H1 (cell line): ENCODE measurements around the gene ADA. TPM values are rescaled to one million over a fixed set of nuclear protein-coding genes. Genes with fewer than 3 reads are reported as not detected.
A peak's percentile ranks its signal among the peaks of the same experiment; 100 is the strongest.

Experiments
- CTCF ChIA-PET: fragments of 300-600 bp; sonication (Branson Sonifier 250); formaldehyde crosslinking; loops from one replicate; lab custom pipeline; 2021; ENCODE audit not compliant: partially characterized antibody; lab: Charles Lee
- POLR2A ChIA-PET: fragments of 300-600 bp; sonication (Branson Sonifier 250); formaldehyde crosslinking; loops from one replicate; lab custom pipeline; 2021; ENCODE audit warnings: inconsistent platforms; ENCODE audit not compliant: partially characterized antibody; lab: Charles Lee
- DNase-seq, 2 experiments: peaks; one replicate each; pipeline versions ENCODE4 v3.0.0 to v3.0.0-alpha.2; 2010 to 2022; ENCODE audit warnings: low spot score in 2 of 2, low read depth in 1 of 2, mixed read lengths in 1 of 2
- FAIRE-seq: peaks from 2 replicates; lab custom pipeline; 2011; peaks lifted over from hg19 to GRCh38; lab: Jason Lieb, UNC
- H2AFZ ChIP-seq: 2 replicates; pipeline ENCODE4 v1.8.1; 2012; ENCODE audit warnings: low read length, inconsistent platforms
- H2AK5ac ChIP-seq: 2 replicates; pipeline ENCODE4 v1.6.1; 2013; ENCODE audit warnings: low read depth, low read length
- H2BK120ac ChIP-seq: replicated peaks from 2 replicates; pipeline ENCODE3; 2013; ENCODE audit warnings: low read depth, low read length, inconsistent platforms
- H2BK12ac ChIP-seq: 2 replicates; pipeline ENCODE4 v1.6.1; 2013; ENCODE audit warnings: low read depth, low read length
- H2BK15ac ChIP-seq: 2 replicates; pipeline ENCODE4 v1.6.1; 2013; ENCODE audit warnings: low read length
- H2BK20ac ChIP-seq: 2 replicates; pipeline ENCODE4 v1.6.1; 2013; ENCODE audit warnings: low read length
- H2BK5ac ChIP-seq: 2 replicates; pipeline ENCODE4 v1.6.1; 2013; ENCODE audit warnings: low read depth, low read length
- H3K14ac ChIP-seq: 2 replicates; pipeline ENCODE4 v1.6.1; 2013; ENCODE audit warnings: inconsistent platforms; ENCODE audit not compliant: insufficient read length
- H3K18ac ChIP-seq: 2 replicates; pipeline ENCODE4 v1.6.1; 2013; ENCODE audit warnings: low read length; ENCODE audit errors: extremely low read depth
- H3K23ac ChIP-seq: 2 replicates; pipeline ENCODE4 v1.6.1; 2013; ENCODE audit warnings: inconsistent platforms; ENCODE audit not compliant: insufficient read length
- H3K23me2 ChIP-seq: 2 replicates; pipeline ENCODE4 v1.6.1; 2013; ENCODE audit warnings: low read depth, low read length
- H3K27ac ChIP-seq: 2 replicates; pipeline ENCODE4 v1.6.1; 2011; ENCODE audit warnings: low read depth, low read length, inconsistent platforms
- H3K27me3 ChIP-seq, 4 experiments: replicated peaks in 1 of 4; 1 replicate in 1 of 4; 2 replicates in 3 of 4; pipeline versions ENCODE4 v1.6.1 to v1.8.1; 2011 to 2013; ENCODE audit warnings: low read length in 3 of 4, mild to moderate bottlenecking in 3 of 4, inconsistent platforms in 2 of 4, mixed read lengths in 2 of 4, moderate library complexity in 1 of 4; ENCODE audit not compliant: control insufficient read depth in 3 of 4, insufficient read depth in 3 of 4; ENCODE audit errors: extremely low read depth in 1 of 4
- H3K36me3 ChIP-seq, 4 experiments: 2 replicates each; pipeline versions ENCODE4 v1.6.1 to v1.8.1; 2011 to 2013; ENCODE audit warnings: mild to moderate bottlenecking in 4 of 4, low read length in 3 of 4, moderate library complexity in 2 of 4, control low read depth in 1 of 4, inconsistent platforms in 1 of 4; ENCODE audit not compliant: insufficient read depth in 4 of 4, control insufficient read depth in 2 of 4
- H3K4ac ChIP-seq: replicated peaks from 2 replicates; pipeline ENCODE3; 2013; ENCODE audit warnings: low read length, low read depth, mixed read lengths, inconsistent platforms; ENCODE audit not compliant: insufficient read length
- H3K4me1 ChIP-seq, 4 experiments: replicated peaks in 1 of 4; 1 replicate in 1 of 4; 2 replicates in 3 of 4; pipeline versions ENCODE4 v1.6.1 to v1.8.1; 2011 to 2013; ENCODE audit warnings: low read length in 3 of 4, inconsistent platforms in 2 of 4, mixed read lengths in 1 of 4; ENCODE audit not compliant: insufficient read depth in 4 of 4, control insufficient read depth in 3 of 4
- H3K4me2 ChIP-seq, 2 experiments: 2 replicates each; pipeline versions ENCODE4 v1.6.1 to v1.8.1; 2011 to 2013; ENCODE audit warnings: low read depth in 2 of 2, low read length in 2 of 2, control low read depth in 1 of 2, inconsistent platforms in 1 of 2, mild to moderate bottlenecking in 1 of 2; ENCODE audit not compliant: insufficient read depth in 1 of 2
- H3K4me3 ChIP-seq, 4 experiments: fragments of 200-600, 300-600 bp in 1 of 4; sonication (generic), shearing (Covaris generic), sonication (Bioruptor Twin) in 1 of 4; 2 replicates each; pipeline versions ENCODE4 v1.5.1 to v1.8.1; 2011 to 2016; ENCODE audit warnings: low read length in 4 of 4, low read depth in 3 of 4, control low read depth in 2 of 4, inconsistent platforms in 2 of 4, mild to moderate bottlenecking in 2 of 4, mixed read lengths in 1 of 4, moderate library complexity in 1 of 4; ENCODE audit not compliant: insufficient read depth in 2 of 4; ENCODE audit errors: extremely low read depth in 1 of 4
- H3K56ac ChIP-seq: replicated peaks from 2 replicates; pipeline ENCODE3; 2013; ENCODE audit warnings: low read depth, mild to moderate bottlenecking, mixed read lengths, low read length, inconsistent platforms; ENCODE audit not compliant: insufficient read length
- H3K79me1 ChIP-seq: 2 replicates; pipeline ENCODE4 v1.6.1; 2013; ENCODE audit warnings: low read depth, low read length, control low read depth
- H3K79me2 ChIP-seq, 2 experiments: 2 replicates each; pipeline versions ENCODE4 v1.6.1 to v1.8.1; 2012 to 2013; ENCODE audit warnings: low read length in 2 of 2, mild to moderate bottlenecking in 2 of 2, inconsistent platforms in 1 of 2; ENCODE audit not compliant: insufficient read depth in 2 of 2, control insufficient read depth in 1 of 2
- H3K9ac ChIP-seq, 4 experiments: replicated peaks in 1 of 4; 1 replicate in 1 of 4; 2 replicates in 3 of 4; pipeline versions ENCODE4 v1.6.1 to v1.8.1; 2011 to 2013; ENCODE audit warnings: low read depth in 3 of 4, low read length in 3 of 4, control low read depth in 2 of 4, mild to moderate bottlenecking in 2 of 4, moderate library complexity in 2 of 4, inconsistent platforms in 1 of 4; ENCODE audit errors: extremely low read depth in 1 of 4
- H3K9me3 ChIP-seq, 2 experiments: 2 replicates each; pipeline versions ENCODE4 v1.6.1 to v1.8.1; 2012 to 2013; ENCODE audit warnings: mild to moderate bottlenecking in 2 of 2, moderate library complexity in 2 of 2, control low read depth in 1 of 2, inconsistent platforms in 1 of 2, low read depth in 1 of 2, low read length in 1 of 2, mixed read lengths in 1 of 2; ENCODE audit not compliant: insufficient read depth in 2 of 2
- H4K20me1 ChIP-seq, 2 experiments: replicated peaks in 1 of 2; 2 replicates each; pipeline versions ENCODE3 to v1.8.1; 2011 to 2013; ENCODE audit warnings: inconsistent platforms in 2 of 2, low read length in 2 of 2, mild to moderate bottlenecking in 1 of 2; ENCODE audit not compliant: insufficient read depth in 2 of 2, control insufficient read depth in 1 of 2
- H4K5ac ChIP-seq: 2 replicates; pipeline ENCODE4 v1.6.1; 2013; ENCODE audit warnings: low read length, low read depth, mixed read lengths, inconsistent platforms; ENCODE audit not compliant: insufficient read length
- H4K8ac ChIP-seq: 2 replicates; pipeline ENCODE4 v1.8.0; 2013; ENCODE audit warnings: mild to moderate bottlenecking, moderate library complexity, low read length, inconsistent platforms; ENCODE audit not compliant: insufficient read depth; ENCODE audit errors: extremely low read depth
- H4K91ac ChIP-seq: replicated peaks from 2 replicates; pipeline ENCODE3; 2013; ENCODE audit warnings: low read length, mixed read lengths, inconsistent platforms; ENCODE audit not compliant: insufficient read length
- BCL11A ChIP-seq, 2 experiments: IDR thresholded peaks; one replicate each; pipeline ENCODE4 v1.6.1; 2011; ENCODE audit warnings: low read depth in 2 of 2, low read length in 2 of 2, mild to moderate bottlenecking in 2 of 2
- EZH2 ChIP-seq: fragments of 200-600 bp; sonication (generic); IDR thresholded peaks from 2 replicates; pipeline ENCODE4 v1.7.1; 2012; ENCODE audit warnings: low read depth, mild to moderate bottlenecking, moderate library complexity, low read length, inconsistent platforms; ENCODE audit not compliant: severe bottlenecking
- FOSL1 ChIP-seq: IDR thresholded peaks from 2 replicates; pipeline ENCODE4 v1.6.1; 2011; ENCODE audit warnings: mild to moderate bottlenecking, low read depth, low read length, moderate library complexity; ENCODE audit not compliant: insufficient read depth
- HDAC2 ChIP-seq, 2 experiments: fragments of 300-600 bp in 1 of 2; sonication (generic) in 1 of 2; IDR thresholded peaks; 2 replicates each; pipeline ENCODE4 v1.6.1; 2011 to 2012; ENCODE audit warnings: low read depth in 2 of 2, low read length in 2 of 2, mild to moderate bottlenecking in 2 of 2, moderate library complexity in 2 of 2, borderline replicate concordance in 1 of 2, inconsistent platforms in 1 of 2
- NANOG ChIP-seq: IDR thresholded peaks from 2 replicates; pipeline ENCODE4 v1.6.1; 2011; ENCODE audit warnings: low read length, low read depth, mild to moderate bottlenecking, inconsistent platforms; ENCODE audit not compliant: insufficient read depth, poor library complexity, severe bottlenecking
- POLR2AphosphoS5 ChIP-seq: IDR thresholded peaks from 2 replicates; pipeline ENCODE4 v1.6.1; 2011; ENCODE audit warnings: low read depth, low read length
- POU5F1 ChIP-seq: IDR thresholded peaks from 2 replicates; pipeline ENCODE4 v1.6.1; 2011; ENCODE audit warnings: low read depth, mild to moderate bottlenecking, low read length, moderate library complexity
- SP2 ChIP-seq: IDR thresholded peaks from 2 replicates; pipeline ENCODE4 v1.6.1; 2012; ENCODE audit warnings: mild to moderate bottlenecking, low read length, inconsistent platforms
- TAF7 ChIP-seq: optimal IDR thresholded peaks from 2 replicates; pipeline ENCODE3; 2011; ENCODE audit warnings: low read depth, mild to moderate bottlenecking, inconsistent platforms, low read length, moderate library complexity, borderline replicate concordance
- ZNF274 ChIP-seq: IDR thresholded peaks from 2 replicates; pipeline ENCODE4 v1.7.0; 2012; ENCODE audit warnings: low read length, borderline replicate concordance; ENCODE audit errors: extremely low read depth
- WGBS, 2 experiments: shearing (Covaris generic) in 1 of 2; methylation state at CpG; one replicate each; pipeline versions ENCODE4 v1.1.6 to v1.1.7; 2013 to 2015; ENCODE audit warnings: low lambda C conversion rate in 2 of 2, mixed read lengths in 2 of 2, inconsistent platforms in 1 of 2, low coverage in 1 of 2, missing lambda C conversion rate in 1 of 2; ENCODE audit not compliant: insufficient replicate concordance in 2 of 2, insufficient coverage in 1 of 2, insufficient read length in 1 of 2; ENCODE audit errors: extremely low coverage in 1 of 2, missing lambda C conversion rate in 1 of 2; 5-methylcytosine and 5-hydroxymethylcytosine counted together
- polyA plus RNA-seq, 7 experiments: library from polyadenylated mRNA; depleted of rRNA in 3 of 7; stranded (reverse) in 5 of 7; unstranded in 2 of 7; fragments of >200 nt in 5 of 7; fragments of 200-250 nt in 2 of 7; gene quantifications; 1 replicate in 5 of 7; 2 replicates in 1 of 7; 4 replicates in 1 of 7; pipeline versions ENCODE4 v1.2.1 to v1.2.3, GENCODE V29; 2011 to 2013; ENCODE audit warnings: missing spikeins in 2 of 7, mixed read lengths in 2 of 7
- total RNA-seq: library from RNA; stranded (reverse); fragmentation: NEBNext Ultra II Directional; extraction: Animal tissue kit (Norgen Biotek cat#: 25700); gene quantifications from 2 replicates; pipeline ENCODE4 v1.2.1, GENCODE V29; 2021
- TF ChIP-seq, protein P1 (sequence below): IDR thresholded peaks from 2 replicates; pipeline ENCODE4 v1.6.1; 2012; ENCODE audit warnings: inconsistent platforms

The ADA gene
- total and polyA plus RNA-seq, 2 of the 8 experiments (the other 6 are each of a cell fraction or from before 2014, with no cell fraction given), result 19.9 to 32.8 TPM

DNA sequence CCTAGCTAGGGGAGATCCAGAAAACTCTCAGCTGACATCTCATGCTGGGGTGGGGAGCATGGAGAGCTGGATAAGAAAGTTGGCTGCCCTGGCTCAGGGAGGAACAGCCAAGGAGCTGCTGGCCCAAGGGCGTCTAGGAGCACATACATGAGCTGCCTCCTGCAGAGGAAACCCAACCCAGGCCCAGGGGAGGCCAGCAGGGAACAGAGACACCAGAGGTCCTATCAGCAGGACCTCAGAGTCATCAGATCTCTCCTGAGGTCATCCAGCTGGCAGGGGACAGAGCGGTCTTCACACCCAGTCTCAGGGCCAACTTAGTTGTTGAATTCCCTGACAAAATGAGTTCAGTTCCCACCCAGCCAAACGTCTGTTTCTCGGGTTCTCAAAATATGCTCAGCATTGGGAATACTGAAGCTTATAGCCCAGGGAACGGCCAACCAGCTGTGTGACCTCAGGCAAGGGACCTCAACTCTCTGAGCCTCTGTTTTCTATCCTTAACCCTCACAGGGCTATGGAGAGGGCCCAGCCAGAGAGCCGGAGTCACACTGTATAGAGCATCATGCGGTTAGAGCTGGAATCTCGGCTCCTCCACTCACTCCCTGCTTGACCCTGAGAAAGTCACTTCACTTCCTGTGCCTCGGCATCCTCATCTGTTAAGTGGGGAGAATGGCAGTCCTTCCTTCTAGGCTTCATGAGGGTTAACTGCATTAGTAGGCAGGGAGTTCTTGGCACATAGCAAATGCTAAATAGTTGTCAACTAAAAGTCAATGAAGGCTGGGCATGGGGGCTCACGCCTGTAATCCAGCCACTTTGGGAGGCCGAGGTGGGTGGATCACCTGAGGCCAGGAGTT is 13.8 kb downstream of the ADA start:
- POLR2A ChIA-PET, result interaction anchor here (1.2 to 1.4 kb wide), 2 partner anchors 9 to 13 kb away, joined by 3 read pairs; no protein-coding TSS in a partner anchor
- Histone ChIP-seq H3K23me2 (no peaks in the 10 kb centered on the region), H3K56ac (no peak overlapping the region), H3K18ac (no peak overlapping the region), H2BK20ac (no peak overlapping the region), H4K5ac (no peak overlapping the region), H2AK5ac (no peak overlapping the region), H3K4me2 (no peak overlapping the region), H2AFZ (no peak overlapping the region), H3K14ac (no peak overlapping the region), H2BK120ac (no peak overlapping the region), H3K4ac (no peak overlapping the region), H4K8ac (no peak overlapping the region), H2BK5ac (no peak overlapping the region), H2BK15ac (0 out of 2 replicates have a peak overlapping the region, but pooled peaks have one; percentile 46), H3K79me1 (no peaks in the 10 kb centered on the region; the same call in 1 of the 2 replicates), H3K23ac (no peak overlapping the region), H4K20me1 (no peaks in the 10 kb centered on the region), H2BK12ac (no peak overlapping the region), H3K36me3 (peaks cover 0 to 2% (median 0%) of the 10 kb centered on the region in 4 experiments; a peak in 1 of 8 replicates), H3K4me3 (no peak overlapping the region), H3K9ac (no peak overlapping the region), H3K4me1 (peaks cover 4 to 9% (median 6%) of the 10 kb centered on the region in 4 experiments), H4K91ac (no peak overlapping the region), H3K9me3 (no peaks in the 10 kb centered on the region), H3K27ac (no peak overlapping the region), H3K79me2 (no peaks in the 10 kb centered on the region), H3K27me3 (no peaks in the 10 kb centered on the region)
- no peak for FAIRE-seq
- DNase-seq, result no peak
- CTCF ChIA-PET, result interaction anchor here (0.7 to 1.4 kb wide), 6 partner anchors 9 to 420 kb away, joined by 3 to 7 read pairs (median 3); no protein-coding TSS in a partner anchor
- 83% methylated on average over 11 of the region's 11 CpGs; no CpG with 5 or more reads in 1 of the 2 experiments for WGBS, 2 experiments
- TF ChIP-seq, protein P1, sequence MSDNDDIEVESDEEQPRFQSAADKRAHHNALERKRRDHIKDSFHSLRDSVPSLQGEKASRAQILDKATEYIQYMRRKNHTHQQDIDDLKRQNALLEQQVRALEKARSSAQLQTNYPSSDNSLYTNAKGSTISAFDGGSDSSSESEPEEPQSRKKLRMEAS, result no peak
- TF ChIP-seq POLR2AphosphoS5, result no peak
- TF ChIP-seq BCL11A (IDR thresholded peaks at IDR 0.05; ENCODE audit: low read depth in 2 of 2, low read length in 2 of 2), result no peak
- TF ChIP-seq POU5F1, result no peak
- TF ChIP-seq EZH2, result no peak
- no peak for TF ChIP-seq ZNF274
- no peak for TF ChIP-seq TAF7
- no peak for TF ChIP-seq FOSL1
- TF ChIP-seq SP2, result no peak
- TF ChIP-seq HDAC2 (IDR thresholded peaks at IDR 0.05; ENCODE audit: borderline replicate concordance in 1 of 2, low read depth in 2 of 2, low read length in 2 of 2), result no peak
- TF ChIP-seq NANOG, result no peak
